ENCODE measurements around the gene IPPK. TPM values are rescaled to one million over a fixed set of nuclear protein-coding genes. Genes with fewer than 3 reads are reported as not detected.

The IPPK gene
- total and polyA plus RNA-seq, 2 donors (not counting 1 experiment from before 2014, with no cell fraction given) = 6.8 to 8.7 TPM

DNA sequence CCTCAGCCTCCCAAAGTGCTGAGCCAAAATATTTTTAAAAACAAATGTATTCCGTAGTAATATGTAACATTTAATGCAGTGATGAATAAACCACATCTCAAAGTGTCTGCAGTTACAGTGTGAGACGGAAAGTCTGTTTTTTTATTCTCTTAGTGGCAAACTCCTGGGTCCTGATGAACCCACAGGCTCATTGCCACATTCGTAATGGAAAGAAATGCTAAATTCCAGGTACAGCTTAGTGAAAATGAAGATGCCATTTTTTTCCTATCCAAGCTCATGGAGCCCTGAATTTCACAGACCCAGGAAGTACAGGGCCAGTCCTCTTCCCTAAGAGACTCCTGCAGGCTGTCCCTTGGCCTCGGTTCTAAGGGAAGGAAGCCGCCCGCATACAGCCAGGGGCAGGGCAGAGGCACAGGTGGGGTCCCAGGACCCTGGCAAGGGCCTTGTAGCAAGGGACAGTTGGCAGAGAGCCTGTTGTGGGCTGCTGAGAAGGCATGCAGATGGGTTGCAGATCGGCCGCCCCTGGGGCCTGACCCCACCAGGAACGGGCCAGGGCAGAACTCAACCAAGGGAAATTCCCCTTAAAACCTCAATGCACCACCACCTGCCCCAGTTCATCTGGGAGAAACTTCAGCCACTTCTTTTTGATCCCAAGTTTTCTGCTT, 36.2 kb downstream of the IPPK start:
- H3K27ac Mint-ChIP-seq = no peak overlapping the region

More for the DNA sequence above, 36.2 kb downstream of the IPPK start:
- H3K4me1 ChIP-seq (ENCODE audit: control insufficient read depth in 2 of 2, insufficient read depth in 2 of 2, low read length in 2 of 2) = no peaks in the 10 kb centered on the region
- H3K27me3 ChIP-seq (replicated peaks in 1 of 4; ENCODE audit: control extremely low read depth in 1 of 4, control insufficient read depth in 3 of 4, insufficient read depth in 4 of 4, low read length in 3 of 4) = no peaks in the 10 kb centered on the region
- no peaks in the 10 kb centered on the region for H3K4me1 Mint-ChIP-seq
- H2AFZ ChIP-seq (ENCODE audit: insufficient read depth, low read depth, low read length, poor library complexity, severe bottlenecking) = no peak overlapping the region
- H3K4me3 Mint-ChIP-seq = no peak overlapping the region
- CTCF ChIA-PET = interaction anchor here (0.7 to 4.1 kb wide), 4 partner anchors 488 to 498 kb away, joined by 3 to 39 read pairs (median 3); no protein-coding TSS in a partner anchor
- no peaks in the 10 kb centered on the region for H3K27me3 Mint-ChIP-seq
- intact Hi-C loops (cut with micrococcal nuclease) = no loop called here
- POLR2A ChIA-PET = no interaction called here
- H3K4me3 ChIP-seq (ENCODE audit: control extremely low read depth in 1 of 5, extremely low read depth in 1 of 5, insufficient read depth in 1 of 5, low read depth in 2 of 5, low read length in 4 of 5) = no peak overlapping the region
- ATAC-seq (ENCODE audit: low read depth) (no peak), DNase-seq (no peak)
- WGBS (ENCODE audit: insufficient coverage) = 88% methylated on average over 6 of the region's 9 CpGs
- H4K20me1 ChIP-seq (ENCODE audit: control insufficient read depth, insufficient read depth, low read length, poor library complexity, severe bottlenecking) = no peaks in the 10 kb centered on the region
- peaks cover 4 to 65% of the 10 kb centered on the region in 2 experiments for H3K36me3 ChIP-seq (replicated peaks in 1 of 2; ENCODE audit: control extremely low read depth in 1 of 2, control insufficient read depth in 1 of 2, extremely low read depth in 1 of 2, insufficient read depth in 2 of 2, low read length in 1 of 2)
- H3K9me3 Mint-ChIP-seq (ENCODE audit: insufficient read depth) = no peaks in the 10 kb centered on the region
- no peaks in the 10 kb centered on the region for H3K79me2 ChIP-seq (ENCODE audit: control insufficient read depth, insufficient read depth, low read length)
- H3K27ac ChIP-seq (ENCODE audit: low read length in 2 of 2) = no peak overlapping the region
- no peak overlapping the region for H3K9ac ChIP-seq (ENCODE audit: low read length)
- no peak overlapping the region for H3K4me2 ChIP-seq (replicated peaks; ENCODE audit: low read depth, low read length, poor library complexity, severe bottlenecking)
- H3K9me3 ChIP-seq (ENCODE audit: control extremely low read depth in 1 of 3, control insufficient read depth in 2 of 3, insufficient read depth in 1 of 3, low read length in 2 of 3) = no peaks in the 10 kb centered on the region
- TF ChIP-seq EZH2 (IDR thresholded peaks at IDR 0.05; ENCODE audit: borderline replicate concordance, insufficient read depth, low read depth, low read length, poor library complexity, severe bottlenecking) (no peak), CTCF (IDR thresholded peaks at IDR 0.05) (no peak)
